ENCODE data around the gene KNG1.
"Not testable (repeated sequence)": the region's sequence is repeated elsewhere in the genome, so short reads cannot be mapped to it uniquely, and the experiment has no call there.

Gene KNG1

DNA sequence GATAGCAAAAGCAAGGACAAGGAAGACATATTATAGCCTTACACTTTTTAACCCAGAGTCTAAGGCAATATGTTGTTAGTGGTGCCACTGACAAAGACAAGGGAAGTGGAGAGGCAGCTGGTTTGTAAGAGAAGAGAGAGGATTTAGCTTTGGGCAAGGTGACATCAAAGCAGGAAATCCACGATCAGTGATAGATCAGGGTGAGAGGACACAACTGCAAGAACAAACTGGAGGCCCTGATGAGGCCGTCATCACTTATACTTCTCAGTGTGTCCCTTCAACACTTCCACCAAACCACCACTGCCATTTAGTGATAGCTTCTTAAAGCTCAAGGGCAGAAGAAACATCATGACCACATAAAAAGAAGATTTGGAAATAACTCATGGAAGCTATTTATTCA lies 30.7 kb upstream of the KNG1 start:
- H3K4me3 ChIP-seq (ENCODE audit: insufficient read depth, low read depth, low read length); H3K4me1 ChIP-seq (ENCODE audit: control insufficient read depth, insufficient read depth, low read length): not testable (repeated sequence)
- WGBS, 2 experiments = 96 to 97% methylated on average over 2 of the region's 2 CpGs

GRCh38 chr3:186687120-186687651 lies 30.0 kb upstream of the KNG1 start:
- Histone ChIP-seq H3K27ac (ENCODE audit: insufficient read depth, low read depth, low read length, poor library complexity, severe bottlenecking) (no peak overlapping the region), H3K4me1 (ENCODE audit: control insufficient read depth, insufficient read depth, low read length) (no peaks in the 10 kb centered on the region), H3K36me3 (ENCODE audit: control insufficient read depth, insufficient read depth, low read length) (no peaks in the 10 kb centered on the region), H3K9me3 (ENCODE audit: control insufficient read depth, low read length) (no peaks in the 10 kb centered on the region), H3K27me3 (ENCODE audit: control insufficient read depth, insufficient read depth, low read length, poor library complexity, severe bottlenecking) (no peaks in the 10 kb centered on the region), H3K4me3 (ENCODE audit: insufficient read depth, low read depth, low read length) (no peak overlapping the region)
- 93% methylated on average over 12 of the region's 12 CpGs for WGBS, 2 experiments

More for the DNA sequence above, 30.7 kb upstream of the KNG1 start:
- not testable (repeated sequence) for H3K27me3 ChIP-seq (ENCODE audit: control insufficient read depth, insufficient read depth, low read length, poor library complexity, severe bottlenecking); H3K9me3 ChIP-seq (ENCODE audit: control insufficient read depth, low read length); H3K27ac ChIP-seq (ENCODE audit: insufficient read depth, low read depth, low read length, poor library complexity, severe bottlenecking); H3K36me3 ChIP-seq (ENCODE audit: control insufficient read depth, insufficient read depth, low read length)

DNA sequence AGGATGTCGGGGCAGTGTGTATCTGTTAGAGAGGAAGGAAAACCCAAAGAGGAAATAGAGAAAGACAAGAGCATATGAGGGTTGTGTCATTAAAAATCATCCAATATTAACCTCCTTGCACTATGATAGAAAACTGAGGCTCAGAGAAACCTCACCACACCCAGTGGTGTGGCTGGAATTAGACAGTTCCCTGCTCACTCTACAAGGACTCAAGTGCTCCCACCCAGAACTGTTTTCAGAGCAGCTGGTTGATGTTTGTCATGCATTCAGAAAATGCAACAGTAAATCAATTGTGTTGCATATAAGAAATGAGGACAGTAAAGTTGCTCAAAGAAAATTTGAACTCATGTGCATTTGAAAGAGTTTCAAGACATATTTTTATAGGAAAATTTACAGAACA lies 26.9 kb upstream of the KNG1 start:
- H3K27me3 ChIP-seq (ENCODE audit: control insufficient read depth, insufficient read depth, low read length, poor library complexity, severe bottlenecking); H3K36me3 ChIP-seq (ENCODE audit: control insufficient read depth, insufficient read depth, low read length); H3K4me1 ChIP-seq (ENCODE audit: control insufficient read depth, insufficient read depth, low read length); H3K27ac ChIP-seq (ENCODE audit: insufficient read depth, low read depth, low read length, poor library complexity, severe bottlenecking); H3K9me3 ChIP-seq (ENCODE audit: control insufficient read depth, low read length); H3K4me3 ChIP-seq (ENCODE audit: insufficient read depth, low read depth, low read length): not testable (repeated sequence)
- 92 to 100% methylated on average over 1 of the region's 1 CpG for WGBS, 2 experiments

GRCh38 chr3:186691676-186692075 lies 25.5 kb upstream of the KNG1 start:
- 96 to 97% methylated on average over 7 of the region's 7 CpGs for WGBS, 2 experiments
- Histone ChIP-seq H3K4me3 (ENCODE audit: insufficient read depth, low read depth, low read length) (no peak overlapping the region), H3K4me1 (ENCODE audit: control insufficient read depth, insufficient read depth, low read length) (no peaks in the 10 kb centered on the region), H3K9me3 (ENCODE audit: control insufficient read depth, low read length) (no peaks in the 10 kb centered on the region), H3K36me3 (ENCODE audit: control insufficient read depth, insufficient read depth, low read length) (no peaks in the 10 kb centered on the region), H3K27ac (ENCODE audit: insufficient read depth, low read depth, low read length, poor library complexity, severe bottlenecking) (no peak overlapping the region), H3K27me3 (ENCODE audit: control insufficient read depth, insufficient read depth, low read length, poor library complexity, severe bottlenecking) (no peaks in the 10 kb centered on the region)

DNA sequence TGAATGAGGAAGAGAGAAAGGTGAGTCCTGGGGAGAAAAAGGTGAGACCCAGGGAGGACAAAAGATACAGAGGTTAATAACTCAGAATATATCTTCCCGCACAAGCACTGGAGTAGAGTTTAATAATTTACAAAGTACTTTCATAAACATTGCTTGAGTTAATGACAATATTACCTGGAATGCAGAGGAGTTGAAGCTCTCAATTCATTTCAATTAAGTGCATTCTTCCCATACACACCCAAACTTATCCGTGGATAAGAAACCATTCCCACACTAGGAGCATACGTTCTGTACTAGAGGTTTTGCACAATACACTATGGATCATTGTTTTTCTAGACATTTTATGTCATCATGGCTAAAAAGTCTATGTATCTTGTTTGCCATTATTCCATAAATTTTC lies 23.3 kb upstream of the KNG1 start:
- Histone ChIP-seq H3K36me3 (ENCODE audit: control insufficient read depth, insufficient read depth, low read length) (no peaks in the 10 kb centered on the region), H3K27me3 (ENCODE audit: control insufficient read depth, insufficient read depth, low read length, poor library complexity, severe bottlenecking) (no peaks in the 10 kb centered on the region), H3K9me3 (ENCODE audit: control insufficient read depth, low read length) (no peaks in the 10 kb centered on the region), H3K4me1 (ENCODE audit: control insufficient read depth, insufficient read depth, low read length) (no peaks in the 10 kb centered on the region), H3K4me3 (ENCODE audit: insufficient read depth, low read depth, low read length) (no peak overlapping the region), H3K27ac (ENCODE audit: insufficient read depth, low read depth, low read length, poor library complexity, severe bottlenecking) (no peak overlapping the region)
- 89 to 90% methylated on average over 2 to 3 of the region's 3 CpGs for WGBS, 2 experiments

DNA sequence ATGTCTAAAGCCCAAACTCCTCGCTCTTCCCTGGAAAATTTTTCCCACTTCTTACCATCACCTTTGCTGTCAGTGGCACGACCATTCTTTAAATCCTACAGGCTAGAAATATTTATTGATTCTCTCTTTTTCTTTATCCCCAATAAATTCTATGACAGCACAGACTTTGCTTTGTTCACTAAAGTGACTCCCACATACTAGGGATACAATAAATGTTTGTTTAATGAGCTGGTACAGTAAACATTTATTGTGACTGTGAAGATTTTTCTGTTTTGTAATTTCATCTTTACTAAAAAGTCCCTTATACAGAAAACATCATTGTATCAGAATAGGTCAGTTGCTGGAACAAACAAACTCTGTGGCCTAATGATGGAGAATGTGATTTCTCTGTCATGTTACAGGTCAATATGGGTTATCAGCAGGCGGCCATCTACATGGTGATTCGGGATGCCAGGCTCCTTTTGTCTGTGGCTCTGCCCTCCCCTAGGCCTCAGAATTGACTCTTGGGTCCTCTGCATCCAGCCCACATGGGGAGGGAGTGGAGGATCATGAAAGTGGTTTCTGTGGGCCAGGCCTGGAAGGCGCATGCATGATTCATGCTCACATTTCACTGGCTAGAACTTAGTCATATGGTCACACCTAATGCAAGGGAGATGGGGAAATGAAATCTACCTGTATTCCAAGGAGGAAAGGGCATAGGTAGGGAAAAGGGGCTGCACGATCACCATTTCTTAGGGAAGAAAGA lies 22.7 kb upstream of the KNG1 start:
- no peaks in the 10 kb centered on the region for H3K36me3 ChIP-seq (ENCODE audit: control insufficient read depth, insufficient read depth, low read length)
- no peak overlapping the region for H3K27ac ChIP-seq (ENCODE audit: insufficient read depth, low read depth, low read length, poor library complexity, severe bottlenecking)
- H3K9me3 ChIP-seq (ENCODE audit: control insufficient read depth, low read length) = no peaks in the 10 kb centered on the region
- H3K27me3 ChIP-seq (ENCODE audit: control insufficient read depth, insufficient read depth, low read length, poor library complexity, severe bottlenecking) = no peaks in the 10 kb centered on the region
- 77 to 78% methylated on average over 6 of the region's 6 CpGs for WGBS, 2 experiments
- H3K4me3 ChIP-seq (ENCODE audit: insufficient read depth, low read depth, low read length) = no peak overlapping the region
- H3K4me1 ChIP-seq (ENCODE audit: control insufficient read depth, insufficient read depth, low read length) = no peaks in the 10 kb centered on the region

GRCh38 chr3:186696522-186696921 lies 20.6 kb upstream of the KNG1 start:
- H3K9me3 ChIP-seq (ENCODE audit: control insufficient read depth, low read length) = no peaks in the 10 kb centered on the region
- 89 to 97% methylated on average over 2 of the region's 2 CpGs for WGBS, 2 experiments
- H3K4me1 ChIP-seq (ENCODE audit: control insufficient read depth, insufficient read depth, low read length) = no peaks in the 10 kb centered on the region
- no peaks in the 10 kb centered on the region for H3K36me3 ChIP-seq (ENCODE audit: control insufficient read depth, insufficient read depth, low read length)
- no peak overlapping the region for H3K4me3 ChIP-seq (ENCODE audit: insufficient read depth, low read depth, low read length)
- H3K27ac ChIP-seq (ENCODE audit: insufficient read depth, low read depth, low read length, poor library complexity, severe bottlenecking) = no peak overlapping the region
- H3K27me3 ChIP-seq (ENCODE audit: control insufficient read depth, insufficient read depth, low read length, poor library complexity, severe bottlenecking) = no peaks in the 10 kb centered on the region

GRCh38 chr3:186697510-186697909 lies 19.6 kb upstream of the KNG1 start:
- Histone ChIP-seq H3K27ac (ENCODE audit: insufficient read depth, low read depth, low read length, poor library complexity, severe bottlenecking) (no peak overlapping the region), H3K4me3 (ENCODE audit: insufficient read depth, low read depth, low read length) (no peak overlapping the region), H3K4me1 (ENCODE audit: control insufficient read depth, insufficient read depth, low read length) (no peaks in the 10 kb centered on the region), H3K27me3 (ENCODE audit: control insufficient read depth, insufficient read depth, low read length, poor library complexity, severe bottlenecking) (no peaks in the 10 kb centered on the region), H3K9me3 (ENCODE audit: control insufficient read depth, low read length) (no peaks in the 10 kb centered on the region), H3K36me3 (ENCODE audit: control insufficient read depth, insufficient read depth, low read length) (no peaks in the 10 kb centered on the region)
- WGBS, 2 experiments = 90 to 96% methylated on average over 4 of the region's 4 CpGs

- no peak overlapping the region for H3K27ac ChIP-seq (ENCODE audit: insufficient read depth, low read depth, low read length, poor library complexity, severe bottlenecking)
- H3K4me3 ChIP-seq (ENCODE audit: insufficient read depth, low read depth, low read length) = no peak overlapping the region
- no peaks in the 10 kb centered on the region for H3K27me3 ChIP-seq (ENCODE audit: control insufficient read depth, insufficient read depth, low read length, poor library complexity, severe bottlenecking)
- no peaks in the 10 kb centered on the region for H3K4me1 ChIP-seq (ENCODE audit: control insufficient read depth, insufficient read depth, low read length)
- WGBS, 2 experiments = 87 to 90% methylated on average over 3 of the region's 3 CpGs
- H3K36me3 ChIP-seq (ENCODE audit: control insufficient read depth, insufficient read depth, low read length) = no peaks in the 10 kb centered on the region
- H3K9me3 ChIP-seq (ENCODE audit: control insufficient read depth, low read length) = no peaks in the 10 kb centered on the region
Observed at GRCh38 chr3:186700267-186700666, 16.9 kb upstream of the KNG1 start.

DNA sequence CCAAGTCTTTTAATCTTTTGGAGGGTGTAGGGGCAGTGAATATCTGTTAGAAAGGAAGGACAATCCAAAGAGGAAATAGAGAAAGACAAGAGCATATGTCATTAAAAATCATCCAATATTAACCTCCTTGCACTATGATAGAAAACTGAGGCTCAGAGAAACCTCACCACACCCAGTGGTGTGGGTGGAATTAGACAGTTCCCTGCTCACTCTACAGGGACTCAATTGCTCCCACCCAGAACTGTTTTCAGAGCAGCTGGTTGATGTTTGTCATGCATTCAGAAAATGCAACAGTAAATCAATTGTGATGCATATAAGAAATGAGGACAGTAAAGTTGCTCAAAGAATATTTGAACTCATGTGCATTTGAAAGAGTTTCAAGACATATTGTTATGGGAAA lies 14.7 kb upstream of the KNG1 start:
- H3K27ac ChIP-seq (ENCODE audit: insufficient read depth, low read depth, low read length, poor library complexity, severe bottlenecking); H3K36me3 ChIP-seq (ENCODE audit: control insufficient read depth, insufficient read depth, low read length); H3K4me1 ChIP-seq (ENCODE audit: control insufficient read depth, insufficient read depth, low read length); H3K27me3 ChIP-seq (ENCODE audit: control insufficient read depth, insufficient read depth, low read length, poor library complexity, severe bottlenecking); H3K4me3 ChIP-seq (ENCODE audit: insufficient read depth, low read depth, low read length); H3K9me3 ChIP-seq (ENCODE audit: control insufficient read depth, low read length): not testable (repeated sequence)

Data from ectodermal cell (in vitro differentiated cells).